ENCODE measurements around the gene ALAS1. TPM values are rescaled to one million over a fixed set of nuclear protein-coding genes. Genes with fewer than 3 reads are reported as not detected.

ALAS1 gene
- total and polyA plus RNA-seq, 10 donors, result 13.0 to 40.8 (median 32.8) TPM

- peak in 1 of 3 donors; percentile 36 for TF ChIP-seq POLR2AphosphoS5 (IDR thresholded peaks at IDR 0.05)
- TF ChIP-seq POLR2A (IDR thresholded peaks at IDR 0.05), result no peak
- H3K4me3 ChIP-seq, result peak overlapping the region in 1 of 8 donors; percentile 11
- H3K27ac ChIP-seq, result peak overlapping the region in 6 of 8 donors; percentile 32 to 85 (median 69)
- no peaks in the 10 kb centered on the region for H3K9me3 ChIP-seq
- peaks cover 0 to 100% (median 100%) of the 10 kb centered on the region in 6 donors for H3K36me3 ChIP-seq
- peaks cover 0 to 18% (median 3%) of the 10 kb centered on the region in 6 donors for H3K4me1 ChIP-seq
- H3K27me3 ChIP-seq (replicated peaks in 1 of 7), result no peaks in the 10 kb centered on the region
- WGBS, 5 donors, result 58 to 82% (median 71%) methylated on average over 6 of the region's 6 CpGs
- intact Hi-C loops (cut with DNase I; ENCODE audit: low total_unique reads), result no loop called here
- DNase-seq, result no peak
Measured at GRCh38 chr3:52210550-52211046, 12.6 kb downstream of the ALAS1 start.

- peaks cover under 1 to 24% (median 8%) of the 10 kb centered on the region in 6 donors for H3K4me1 ChIP-seq
- H3K9me3 ChIP-seq, result no peaks in the 10 kb centered on the region
- peaks cover 0 to 99% (median 92%) of the 10 kb centered on the region in 6 donors for H3K36me3 ChIP-seq
- WGBS, 5 donors, result 94 to 97% (median 96%) methylated on average over 11 to 18 of the region's 18 CpGs
- no peak for DNase-seq
- no peaks in the 10 kb centered on the region for H3K27me3 ChIP-seq (replicated peaks in 1 of 7)
- peak overlapping the region in 5 of 8 donors; percentile 32 to 85 (median 73) for H3K27ac ChIP-seq
- no peak for TF ChIP-seq CTCF (IDR thresholded peaks at IDR 0.05 in 8 of 11, conservative IDR thresholded peaks at IDR 0.05 in 3 of 11)
- TF ChIP-seq POLR2AphosphoS5 (IDR thresholded peaks at IDR 0.05), result peak in 2 of 3 donors; percentile 21 to 40
- no peak overlapping the region for H3K4me3 ChIP-seq
- intact Hi-C loops (cut with DNase I; ENCODE audit: low total_unique reads), result no loop called here
Measured at GRCh38 chr3:52211268-52211891, 13.4 kb downstream of the ALAS1 start.

- H3K4me3 ChIP-seq, result no peak overlapping the region
- no peaks in the 10 kb centered on the region for H3K27me3 ChIP-seq (replicated peaks in 1 of 7)
- 72 to 94% (median 85%) methylated on average over 8 of the region's 8 CpGs for WGBS, 5 donors
- DNase-seq, result no peak
- intact Hi-C loops (cut with DNase I; ENCODE audit: low total_unique reads), result no loop called here
- peak overlapping the region in 1 of 8 donors; percentile 85 for H3K27ac ChIP-seq
- TF ChIP-seq CTCF (IDR thresholded peaks at IDR 0.05 in 8 of 11, conservative IDR thresholded peaks at IDR 0.05 in 3 of 11), result no peak
- TF ChIP-seq POLR2AphosphoS5 (IDR thresholded peaks at IDR 0.05), result no peak
- no peak for TF ChIP-seq POLR2A (IDR thresholded peaks at IDR 0.05)
- H3K4me1 ChIP-seq, result peaks cover 17 to 40% (median 24%) of the 10 kb centered on the region in 6 donors
- peaks cover 0 to 84% (median 76%) of the 10 kb centered on the region in 6 donors for H3K36me3 ChIP-seq
- no peaks in the 10 kb centered on the region for H3K9me3 ChIP-seq
Measured at GRCh38 chr3:52213005-52213404, 15.0 kb downstream of the ALAS1 start.

- H3K36me3 ChIP-seq, result peaks cover 0 to 80% (median 67%) of the 10 kb centered on the region in 6 donors
- no peak for DNase-seq
- H3K27ac ChIP-seq, result no peak overlapping the region
- no peak overlapping the region for H3K4me3 ChIP-seq
- peaks cover 23 to 49% (median 33%) of the 10 kb centered on the region in 6 donors for H3K4me1 ChIP-seq
- H3K27me3 ChIP-seq (replicated peaks in 1 of 7), result no peaks in the 10 kb centered on the region
- no peaks in the 10 kb centered on the region for H3K9me3 ChIP-seq
- intact Hi-C loops (cut with DNase I; ENCODE audit: low total_unique reads), result no loop called here
- TF ChIP-seq POLR2AphosphoS5 (IDR thresholded peaks at IDR 0.05), result no peak
- TF ChIP-seq POLR2A (IDR thresholded peaks at IDR 0.05), result no peak
- TF ChIP-seq CTCF (IDR thresholded peaks at IDR 0.05 in 8 of 11, conservative IDR thresholded peaks at IDR 0.05 in 3 of 11), result no peak
Measured at GRCh38 chr3:52213901-52214300, 15.9 kb downstream of the ALAS1 start.

Measured in spleen (tissue), 11 donors.